ENCODE data around the gene ITGB4. TPM values are rescaled to one million over a fixed set of nuclear protein-coding genes. Genes with fewer than 3 reads are reported as not detected.

The ITGB4 gene
- total and polyA plus RNA-seq, 10 of the 15 experiments (the other 5 are each of a cell fraction or from before 2014, with no cell fraction given), result 0.06 to 1.6 (median 0.27) TPM; not detected in 2

GRCh38 chr17:75785016-75785890 lies 64.0 kb downstream of the ITGB4 start (continued):
- TF ChIP-seq MLLT1 (IDR thresholded peaks at IDR 0.05) (peak; percentile 92), SP1 (IDR thresholded peaks at IDR 0.05; ENCODE audit: low read depth, low read length) (no peak), MTA3 (IDR thresholded peaks at IDR 0.05; ENCODE audit: borderline replicate concordance, low read length) (peak; percentile 80; the same call in 1 of the 2 replicates), RFX5 (IDR thresholded peaks at IDR 0.05; ENCODE audit: low read depth, low read length) (peak; percentile 42; the same call in 1 of the 2 replicates), CHD2 (IDR thresholded peaks at IDR 0.05; ENCODE audit: borderline replicate concordance, low read depth, low read length) (peak; percentile 12; the same call in 1 of the 2 replicates), ZNF687 (IDR thresholded peaks at IDR 0.05) (peak; percentile 96)
